CD4-positive, CD25-positive, alpha-beta regulatory T cell (primary cell): Measurements from ENCODE around the gene ZSCAN23. TPM values are rescaled to one million over a fixed set of nuclear protein-coding genes. Genes with fewer than 3 reads are reported as not detected.
"Not testable (repeated sequence)": the region's sequence is repeated elsewhere in the genome, so short reads cannot be mapped to it uniquely, and the experiment has no call there.

ENCODE experiments used
- ATAC-seq, 2 donors: fragments of 150-1000 bp; cut with Tn5 transposase; one replicate each; pipeline ENCODE4 v1.10.0; 2021; ENCODE audit warnings: low read depth in 2 of 2, moderate number of reproducible peaks in 2 of 2, moderate library complexity in 1 of 2
- DNase-seq, 3 donors: peaks; one replicate each; pipeline versions ENCODE4 v3.0.0 to v3.0.0-alpha.2; 2012 to 2022; ENCODE audit warnings: mixed read lengths in 1 of 3
- H3K27ac ChIP-seq: one replicate; pipeline ENCODE4 v1.7.0; 2013; ENCODE audit warnings: mild to moderate bottlenecking, low read length; ENCODE audit not compliant: insufficient read depth, poor library complexity, severe bottlenecking
- H3K27me3 ChIP-seq: one replicate; pipeline ENCODE4 v1.7.0; 2013; ENCODE audit warnings: low read length; ENCODE audit not compliant: control insufficient read depth, insufficient read depth
- H3K36me3 ChIP-seq: one replicate; pipeline ENCODE4 v1.7.0; 2013; ENCODE audit warnings: mild to moderate bottlenecking, low read length, moderate library complexity; ENCODE audit not compliant: control insufficient read depth, insufficient read depth
- H3K4me1 ChIP-seq: 2 replicates; pipeline ENCODE4 v1.7.0; 2013; ENCODE audit warnings: mild to moderate bottlenecking, low read length; ENCODE audit not compliant: insufficient read depth, control insufficient read depth, poor library complexity, severe bottlenecking
- H3K4me3 ChIP-seq: one replicate; pipeline ENCODE4 v1.7.0; 2013; ENCODE audit warnings: low read depth, mild to moderate bottlenecking, low read length, moderate library complexity
- H3K9me3 ChIP-seq, 2 experiments: 1 replicate in 1 of 2; 2 replicates in 1 of 2; pipeline ENCODE4 v1.7.0; 2013; ENCODE audit warnings: low read length in 2 of 2, mild to moderate bottlenecking in 1 of 2, moderate library complexity in 1 of 2; ENCODE audit not compliant: control insufficient read depth in 2 of 2
- H3K27ac Mint-ChIP-seq, 3 donors: one replicate each; pipeline ENCODE4 v1.8.0; 2020 to 2022; ENCODE audit warnings: mild to moderate bottlenecking in 3 of 3, mixed read lengths in 3 of 3, moderate library complexity in 2 of 3
- H3K27me3 Mint-ChIP-seq: one replicate; pipeline ENCODE4 v1.8.0; 2022; ENCODE audit warnings: mild to moderate bottlenecking, mixed read lengths
- H3K36me3 Mint-ChIP-seq: one replicate; pipeline ENCODE4 v1.8.0; 2020; ENCODE audit warnings: mixed read lengths
- H3K4me1 Mint-ChIP-seq, 4 donors: one replicate each; pipeline ENCODE4 v1.8.0; 2020 to 2022; ENCODE audit warnings: mixed read lengths in 4 of 4, mild to moderate bottlenecking in 1 of 4
- H3K4me3 Mint-ChIP-seq, 4 donors: one replicate each; pipeline ENCODE4 v1.8.0; 2020 to 2022; ENCODE audit warnings: mild to moderate bottlenecking in 4 of 4, mixed read lengths in 4 of 4, moderate library complexity in 3 of 4
- H3K9me3 Mint-ChIP-seq, 7 donors: one replicate each; pipeline ENCODE4 v1.8.0; 2020 to 2022; ENCODE audit warnings: mixed read lengths in 7 of 7, mild to moderate bottlenecking in 3 of 7, moderate library complexity in 2 of 7
- polyA plus RNA-seq, 4 donors: library from polyadenylated mRNA; unstranded; fragments of 300-500 nt; fragmentation: Illumina TruSeq; gene quantifications; one replicate each; pipeline ENCODE4 v1.2.3, GENCODE V29; 2021
- total RNA-seq: library from RNA; stranded (reverse); gene quantifications from one replicate; pipeline ENCODE4 v1.2.3, GENCODE V29; 2022

ZSCAN23 gene
- total and polyA plus RNA-seq, 5 donors from 2014 or later: 0.09 to 0.69 (median 0.13) TPM; not detected in 2

DNA sequence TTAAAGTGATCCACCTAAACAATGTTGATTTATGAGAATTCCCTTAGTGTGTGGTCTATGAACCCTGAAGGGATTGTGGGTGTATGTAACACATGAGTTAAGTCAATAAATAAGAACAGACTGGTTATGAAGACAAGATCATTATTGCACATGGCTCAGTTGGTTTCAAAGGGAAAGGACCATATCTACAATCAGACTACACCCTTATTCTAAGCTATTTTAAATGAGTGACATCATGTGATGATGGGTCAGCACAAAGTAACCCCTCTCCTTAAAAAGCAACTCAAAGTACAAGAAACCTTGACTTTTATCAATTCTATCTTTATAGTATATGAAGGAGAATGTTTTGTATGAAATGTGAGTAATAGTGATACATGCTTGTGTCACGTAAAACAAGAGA is 15.3 kb upstream of the ZSCAN23 start:
- no peaks in the 10 kb centered on the region for H3K4me1 Mint-ChIP-seq
- Histone ChIP-seq H3K9me3 (no peaks in the 10 kb centered on the region), H3K27me3 (peaks cover 40% of the 10 kb centered on the region), H3K36me3 (no peaks in the 10 kb centered on the region), H3K4me3 (no peak overlapping the region), H3K27ac (no peak overlapping the region), H3K4me1 (no peaks in the 10 kb centered on the region)
- H3K4me3 Mint-ChIP-seq: no peak overlapping the region
- H3K27me3 Mint-ChIP-seq: peaks cover 41% of the 10 kb centered on the region
- no peak overlapping the region for H3K27ac Mint-ChIP-seq
- H3K36me3 Mint-ChIP-seq: no peaks in the 10 kb centered on the region
- DNase-seq: no peak
- no peak for ATAC-seq
- H3K9me3 Mint-ChIP-seq: peaks cover 0 to 5% (median 1%) of the 10 kb centered on the region in 7 donors

DNA sequence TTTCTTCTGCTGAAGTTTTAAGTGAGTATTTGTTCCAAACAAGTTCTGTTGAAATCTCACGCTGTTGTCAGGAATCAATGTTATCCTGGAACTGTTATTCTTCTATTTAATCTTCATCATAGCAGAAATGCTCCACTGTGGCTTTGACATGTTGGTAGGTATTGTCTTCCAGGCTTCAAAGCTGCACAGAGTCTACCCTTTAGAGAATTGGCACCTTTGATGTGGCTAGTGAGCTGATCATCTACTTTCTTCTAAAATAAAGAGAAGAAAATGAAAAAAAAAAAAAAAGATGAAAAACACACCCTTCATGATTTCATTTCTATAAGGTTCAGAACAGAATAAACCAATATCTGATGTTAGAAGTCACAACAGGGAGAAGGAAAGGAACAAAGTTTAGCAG is 5.8 kb upstream of the ZSCAN23 start:
- peak in 2 of 3 donors; percentile 48 to 60 for DNase-seq

DNA sequence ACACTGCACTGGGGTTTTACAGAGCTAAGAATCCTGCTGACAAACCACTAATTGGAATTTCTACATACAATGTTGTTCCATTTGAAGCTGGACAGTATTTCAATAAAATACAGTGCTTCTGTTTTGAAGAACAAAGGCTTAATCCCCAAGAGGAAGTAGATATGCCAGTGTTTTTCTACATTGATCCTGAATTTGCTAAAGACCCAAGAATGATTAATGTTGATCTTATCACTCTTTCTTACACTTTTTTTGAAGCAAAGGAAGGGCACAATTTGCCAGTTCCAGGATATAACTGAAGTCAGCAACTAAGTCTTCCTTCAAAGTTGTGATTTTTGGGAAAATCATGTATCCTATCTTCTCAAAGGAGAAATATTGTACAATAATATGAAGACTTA is 4.2 kb upstream of the ZSCAN23 start:
- ATAC-seq, H3K36me3 Mint-ChIP-seq, DNase-seq, H3K27ac Mint-ChIP-seq, H3K27ac ChIP-seq, H3K9me3 Mint-ChIP-seq, H3K36me3 ChIP-seq: not testable (repeated sequence)
- H3K27me3 Mint-ChIP-seq: peaks cover 47% of the 10 kb centered on the region
- peaks cover 14 to 32% (median 18%) of the 10 kb centered on the region in 4 donors for H3K4me1 Mint-ChIP-seq
- Histone ChIP-seq H3K4me1 (peaks cover 20% of the 10 kb centered on the region), H3K27me3 (peaks cover 16% of the 10 kb centered on the region), H3K4me3 (peak overlapping the region; percentile 23), H3K9me3 (peaks cover 3 to 19% of the 10 kb centered on the region in 2 experiments)
- H3K4me3 Mint-ChIP-seq: peak overlapping the region in 2 of 4 donors; percentile 58 to 66

More for the DNA sequence above, 5.8 kb upstream of the ZSCAN23 start:
- H3K36me3 ChIP-seq: no peaks in the 10 kb centered on the region
- no peak overlapping the region for H3K4me3 ChIP-seq
- Mint-ChIP-seq H3K27ac (no peak overlapping the region), H3K4me1 (peaks cover 6 to 17% (median 8%) of the 10 kb centered on the region in 4 donors), H3K4me3 (no peak overlapping the region), H3K9me3 (peaks cover 0 to 9% (median 5%) of the 10 kb centered on the region in 7 donors), H3K27me3 (peaks cover 33% of the 10 kb centered on the region), H3K36me3 (no peaks in the 10 kb centered on the region)
- peak; percentile 60 to 63 for ATAC-seq
- H3K4me1 ChIP-seq: peaks cover 6% of the 10 kb centered on the region
- H3K27me3 ChIP-seq: peaks cover 20% of the 10 kb centered on the region
- H3K27ac ChIP-seq: no peak overlapping the region
- peaks cover 3 to 13% of the 10 kb centered on the region in 2 experiments for H3K9me3 ChIP-seq

DNA sequence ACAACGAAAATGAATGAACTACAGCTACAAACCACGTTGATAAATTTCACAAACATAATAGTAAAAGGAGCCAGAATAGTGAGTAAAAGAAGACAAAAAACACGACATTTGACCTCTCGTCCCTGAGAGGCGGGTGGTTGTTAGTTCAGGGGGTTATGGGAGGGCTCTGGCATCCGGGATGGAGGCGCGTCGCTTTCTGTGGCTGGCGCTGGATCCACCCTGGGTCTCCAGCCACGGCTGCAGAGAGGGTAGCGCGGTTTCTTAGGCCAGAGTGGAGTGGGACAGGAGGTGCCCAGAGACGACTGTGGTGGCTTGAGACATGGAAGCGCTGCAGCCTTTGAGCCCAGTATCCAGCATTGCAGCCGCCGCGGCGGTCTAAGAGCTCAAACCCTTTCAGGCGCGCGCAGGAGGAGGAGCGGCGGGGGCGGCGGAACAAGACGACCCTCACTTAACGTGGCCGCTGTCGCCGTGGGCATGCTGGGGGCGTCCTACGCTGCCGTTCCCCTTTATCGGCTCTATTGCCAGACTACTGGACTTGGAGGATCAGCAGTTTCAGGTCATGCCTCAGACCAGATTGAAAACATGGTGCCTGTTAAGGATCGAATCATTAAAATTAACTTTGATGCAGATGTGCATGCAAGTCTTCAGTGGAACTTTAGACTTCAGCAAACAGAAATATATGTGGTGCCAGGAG is 3.7 kb upstream of the ZSCAN23 start:
- Histone ChIP-seq H3K4me3 (peak overlapping the region; percentile 23), H3K27me3 (peaks cover 16% of the 10 kb centered on the region), H3K36me3 (no peaks in the 10 kb centered on the region), H3K27ac (no peak overlapping the region), H3K9me3 (peaks cover 3 to 19% of the 10 kb centered on the region in 2 experiments), H3K4me1 (peaks cover 20% of the 10 kb centered on the region)
- ATAC-seq: no peak
- H3K36me3 Mint-ChIP-seq: no peaks in the 10 kb centered on the region
- H3K4me1 Mint-ChIP-seq: peaks cover 14 to 36% (median 18%) of the 10 kb centered on the region in 4 donors
- peaks cover 0 to 6% (median 2%) of the 10 kb centered on the region in 7 donors for H3K9me3 Mint-ChIP-seq
- peak overlapping the region in 3 of 4 donors; percentile 4 to 66 (median 58) for H3K4me3 Mint-ChIP-seq
- peaks cover 50% of the 10 kb centered on the region for H3K27me3 Mint-ChIP-seq
- peak overlapping the region in 1 of 3 donors; percentile 63 for H3K27ac Mint-ChIP-seq
- DNase-seq: peak in 1 of 3 donors; percentile 10

DNA sequence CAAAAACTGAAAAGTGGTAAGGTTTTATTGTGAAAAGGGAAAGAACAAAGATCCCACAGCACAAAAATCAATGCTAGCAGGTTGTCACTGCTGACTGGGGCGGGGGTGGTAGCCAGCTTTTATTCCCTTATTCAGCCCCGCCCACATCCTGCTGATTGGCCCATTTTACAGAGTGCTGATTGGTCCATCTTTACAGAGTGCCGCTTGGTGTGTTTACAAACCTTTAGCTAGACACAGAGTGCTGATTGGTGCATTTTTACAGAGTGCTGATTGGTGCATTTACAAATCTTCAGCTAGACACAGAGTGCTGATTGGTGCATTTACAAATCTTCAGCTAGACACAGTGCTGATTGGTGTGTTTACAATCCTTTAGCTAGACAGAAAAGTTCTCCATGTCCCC is 1.5 kb upstream of the ZSCAN23 start:
- not testable (repeated sequence) for H3K4me3 ChIP-seq, H3K27ac Mint-ChIP-seq, H3K9me3 Mint-ChIP-seq, H3K36me3 ChIP-seq, H3K36me3 Mint-ChIP-seq, H3K27ac ChIP-seq, H3K4me3 Mint-ChIP-seq, ATAC-seq
- Mint-ChIP-seq H3K4me1 (peaks cover 14 to 36% (median 18%) of the 10 kb centered on the region in 4 donors), H3K27me3 (peaks cover 45% of the 10 kb centered on the region)
- Histone ChIP-seq H3K27me3 (peaks cover 14% of the 10 kb centered on the region), H3K4me1 (peaks cover 20% of the 10 kb centered on the region), H3K9me3 (peaks cover 3 to 19% of the 10 kb centered on the region in 2 experiments)
- peak in 1 of 3 donors; percentile 22 for DNase-seq

DNA sequence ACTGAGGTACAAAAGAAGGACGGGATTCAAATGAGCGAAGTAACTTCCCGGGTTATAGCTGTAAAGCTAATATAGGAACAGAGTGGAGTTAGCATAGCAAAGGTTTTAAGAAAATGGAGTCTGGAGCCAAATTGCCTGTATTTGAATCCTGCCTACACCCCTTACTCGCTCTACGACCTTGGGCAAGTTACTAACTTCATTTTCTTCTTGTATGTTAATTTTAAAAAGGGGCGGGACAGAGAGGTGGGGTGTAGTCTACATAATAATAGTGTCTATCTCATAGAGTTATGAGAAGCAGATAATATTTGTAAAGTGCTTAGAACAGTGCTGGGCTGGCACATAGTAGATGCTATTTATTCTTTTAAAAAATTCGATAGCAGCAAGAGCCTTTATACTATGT is 705 bp downstream of the ZSCAN23 start:
- peaks cover 0 to 6% (median 2%) of the 10 kb centered on the region in 7 donors for H3K9me3 Mint-ChIP-seq
- H3K4me1 Mint-ChIP-seq: peaks cover 10 to 30% (median 15%) of the 10 kb centered on the region in 4 donors
- Histone ChIP-seq H3K9me3 (peaks cover 3 to 19% of the 10 kb centered on the region in 2 experiments), H3K27me3 (peaks cover 11% of the 10 kb centered on the region), H3K27ac (no peak overlapping the region), H3K36me3 (no peaks in the 10 kb centered on the region), H3K4me3 (peak overlapping the region; percentile 78), H3K4me1 (peaks cover 20% of the 10 kb centered on the region)
- DNase-seq: peak in 1 of 3 donors; percentile 34
- H3K36me3 Mint-ChIP-seq: no peaks in the 10 kb centered on the region
- ATAC-seq: no peak
- H3K27ac Mint-ChIP-seq: peak overlapping the region; percentile 22 to 96 (median 67)
- H3K27me3 Mint-ChIP-seq: peaks cover 48% of the 10 kb centered on the region
- H3K4me3 Mint-ChIP-seq: peak overlapping the region; percentile 74 to 99 (median 88)

DNA sequence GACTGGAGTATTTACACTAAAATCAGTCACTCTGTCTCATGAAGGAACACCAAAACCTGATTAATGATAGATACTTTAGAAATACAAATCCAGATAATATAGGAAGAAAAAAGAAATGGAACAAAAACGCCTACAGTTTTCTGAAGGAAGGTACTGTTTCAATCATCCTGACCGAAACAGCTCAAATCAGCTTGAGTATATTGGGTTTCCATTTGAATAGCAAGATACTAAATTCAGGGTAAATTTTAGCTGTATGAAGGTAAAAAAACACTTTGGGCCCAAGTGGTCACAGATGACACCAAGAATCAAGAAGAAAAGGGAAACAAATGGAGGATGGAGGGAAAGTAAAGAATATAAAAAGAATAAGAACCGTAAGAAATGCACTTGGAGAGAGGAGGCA is 6.9 kb downstream of the ZSCAN23 start:
- H3K27me3 ChIP-seq: no peaks in the 10 kb centered on the region
- H3K9me3 Mint-ChIP-seq: no peaks in the 10 kb centered on the region
- no peaks in the 10 kb centered on the region for H3K4me1 Mint-ChIP-seq
- DNase-seq (no peak), ATAC-seq (no peak)
- H3K36me3 ChIP-seq: no peaks in the 10 kb centered on the region
- no peak overlapping the region for H3K4me3 ChIP-seq
- no peaks in the 10 kb centered on the region for H3K9me3 ChIP-seq
- no peaks in the 10 kb centered on the region for H3K36me3 Mint-ChIP-seq
- no peak overlapping the region for H3K27ac Mint-ChIP-seq
- peaks cover 20% of the 10 kb centered on the region for H3K27me3 Mint-ChIP-seq
- no peak overlapping the region for H3K4me3 Mint-ChIP-seq
- H3K27ac ChIP-seq: no peak overlapping the region
- no peaks in the 10 kb centered on the region for H3K4me1 ChIP-seq

DNA sequence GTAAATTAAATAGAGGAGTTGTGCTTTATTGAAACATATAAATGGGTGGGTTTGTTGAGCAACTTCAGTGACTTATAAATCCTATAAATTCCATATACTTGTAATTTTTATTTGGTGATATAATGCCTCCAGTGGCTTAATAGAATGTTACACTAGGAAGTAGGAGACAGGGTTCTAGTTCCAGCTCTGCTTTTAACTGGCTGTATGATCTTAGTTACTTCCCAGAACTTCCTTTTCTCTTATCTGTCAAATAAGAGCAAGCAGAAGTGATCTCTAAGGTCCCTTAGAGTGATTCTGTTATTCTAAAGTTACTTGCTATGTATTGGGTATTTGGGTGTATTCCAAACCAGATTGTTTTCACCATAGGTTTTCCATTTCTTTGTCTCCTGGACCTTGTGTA is 10.2 kb downstream of the ZSCAN23 start:
- ATAC-seq: no peak
- Histone ChIP-seq H3K9me3 (no peaks in the 10 kb centered on the region), H3K4me1 (no peaks in the 10 kb centered on the region), H3K27ac (no peak overlapping the region), H3K36me3 (no peaks in the 10 kb centered on the region), H3K27me3 (no peaks in the 10 kb centered on the region), H3K4me3 (no peak overlapping the region)
- Mint-ChIP-seq H3K9me3 (peaks cover 0 to 4% (median 0%) of the 10 kb centered on the region in 7 donors), H3K27me3 (peaks cover 22% of the 10 kb centered on the region), H3K36me3 (no peaks in the 10 kb centered on the region), H3K27ac (no peak overlapping the region), H3K4me3 (no peak overlapping the region), H3K4me1 (no peaks in the 10 kb centered on the region)
- no peak for DNase-seq
